HG02852 (cell line): ENCODE data around the gene HPSE2.
"Not testable (repeated sequence)": the region's sequence is repeated elsewhere in the genome, so short reads cannot be mapped to it uniquely, and the experiment has no call there.

Source experiments
- ATAC-seq: cut with Tn5 transposase; IDR thresholded peaks from one replicate; pipeline ENCODE4 v1.9.1; 2021; ENCODE audit warnings: mild to moderate bottlenecking, moderate library complexity; ENCODE audit not compliant: unreplicated experiment

The HPSE2 gene

GRCh38 chr10:98577168-98577567, 658.5 kb downstream of the HPSE2 start:
- no peak for ATAC-seq

GRCh38 chr10:98576096-98576495, 659.6 kb downstream of the HPSE2 start:
- no peak for ATAC-seq

GRCh38 chr10:98572594-98572993, 663.1 kb downstream of the HPSE2 start:
- ATAC-seq = no peak

- ATAC-seq = no peak
Observed at GRCh38 chr10:98570834-98571233, 664.8 kb downstream of the HPSE2 start.

- ATAC-seq = no peak
Observed at GRCh38 chr10:98569853-98570252, 665.8 kb downstream of the HPSE2 start.

GRCh38 chr10:98568551-98568950, 667.1 kb downstream of the HPSE2 start:
- ATAC-seq = no peak

GRCh38 chr10:98567391-98568133, 668.1 kb downstream of the HPSE2 start:
- no peak for ATAC-seq

- no peak for ATAC-seq
Observed at GRCh38 chr10:98563811-98564210, 671.8 kb downstream of the HPSE2 start.

GRCh38 chr10:98560565-98560964, 675.1 kb downstream of the HPSE2 start:
- ATAC-seq = no peak

GRCh38 chr10:98556061-98556460, 679.6 kb downstream of the HPSE2 start:
- ATAC-seq = no peak

GRCh38 chr10:98555021-98555619, 680.5 kb downstream of the HPSE2 start:
- no peak for ATAC-seq

GRCh38 chr10:98541561-98541960, 694.1 kb downstream of the HPSE2 start:
- ATAC-seq = not testable (repeated sequence)

- ATAC-seq = no peak
Observed at GRCh38 chr10:98539578-98539977, 696.1 kb downstream of the HPSE2 start.

GRCh38 chr10:98538472-98538871, 697.2 kb downstream of the HPSE2 start:
- ATAC-seq = no peak

- ATAC-seq = no peak
Observed at GRCh38 chr10:98536551-98536950, 699.1 kb downstream of the HPSE2 start.

GRCh38 chr10:98533746-98534445, 701.8 kb downstream of the HPSE2 start:
- ATAC-seq = no peak

GRCh38 chr10:98533241-98533640, 702.4 kb downstream of the HPSE2 start:
- no peak for ATAC-seq

- no peak for ATAC-seq
Observed at GRCh38 chr10:98528805-98529183, 706.9 kb downstream of the HPSE2 start.

GRCh38 chr10:98528166-98528804, 707.4 kb downstream of the HPSE2 start:
- ATAC-seq = no peak

- no peak for ATAC-seq
Observed at GRCh38 chr10:98525969-98526368, 709.7 kb downstream of the HPSE2 start.

GRCh38 chr10:98524124-98524523, 711.5 kb downstream of the HPSE2 start:
- no peak for ATAC-seq

- ATAC-seq = no peak
Observed at GRCh38 chr10:98519841-98520240, 715.8 kb downstream of the HPSE2 start.
